CD14-positive monocyte (primary cell): ENCODE results near the gene PHF21B. TPM values are rescaled to one million over a fixed set of nuclear protein-coding genes. Genes with fewer than 3 reads are reported as not detected.
"Not testable (repeated sequence)": the region's sequence is repeated elsewhere in the genome, so short reads cannot be mapped to it uniquely, and the experiment has no call there.

Experiments used
- DNase-seq, 3 donors: peaks; one replicate each; pipeline ENCODE4 v3.0.0-alpha.2; 2011 to 2022
- H2AFZ ChIP-seq: 2 replicates; pipeline ENCODE4 v1.6.0; 2012; ENCODE audit warnings: mild to moderate bottlenecking, low read depth, low read length, inconsistent platforms; ENCODE audit not compliant: insufficient read depth, poor library complexity, severe bottlenecking
- H3K27ac ChIP-seq, 2 donors: 1 replicate in 1 of 2; 2 replicates in 1 of 2; pipeline ENCODE4 v1.5.1; 2012 to 2013; ENCODE audit warnings: low read length in 2 of 2, control low read depth in 1 of 2, inconsistent platforms in 1 of 2, low read depth in 1 of 2, mild to moderate bottlenecking in 1 of 2
- H3K27me3 ChIP-seq, 2 donors: one replicate each; pipeline versions ENCODE4 v1.6.0 to v1.6.1; 2011 to 2013; ENCODE audit warnings: low read length in 2 of 2; ENCODE audit not compliant: control insufficient read depth in 2 of 2, insufficient read depth in 2 of 2
- H3K36me3 ChIP-seq, 2 donors: replicated peaks in 1 of 2; 1 replicate in 1 of 2; 2 replicates in 1 of 2; pipeline versions ENCODE4 v1.5.1 to v1.6.1; 2012 to 2013; ENCODE audit warnings: low read length in 2 of 2, control low read depth in 1 of 2, inconsistent platforms in 1 of 2, mild to moderate bottlenecking in 1 of 2; ENCODE audit not compliant: insufficient read depth in 2 of 2, control insufficient read depth in 1 of 2
- H3K4me1 ChIP-seq, 2 donors: 1 replicate in 1 of 2; 2 replicates in 1 of 2; pipeline versions ENCODE4 v1.5.1 to v1.6.1; 2012 to 2013; ENCODE audit warnings: low read length in 2 of 2, control low read depth in 1 of 2, inconsistent platforms in 1 of 2, mild to moderate bottlenecking in 1 of 2, moderate library complexity in 1 of 2; ENCODE audit not compliant: insufficient read depth in 2 of 2, control insufficient read depth in 1 of 2
- H3K4me2 ChIP-seq: replicated peaks from 2 replicates; pipeline ENCODE3; 2012; ENCODE audit warnings: low read length, moderate library complexity, mild to moderate bottlenecking; ENCODE audit not compliant: poor library complexity, severe bottlenecking; ENCODE audit errors: extremely low read depth
- H3K4me3 ChIP-seq, 3 experiments: fragments of 200-600 bp in 1 of 3; sonication (generic) in 1 of 3; replicated peaks in 1 of 3; 1 replicate in 2 of 3; 2 replicates in 1 of 3; pipeline ENCODE4 v1.5.1; 2011 to 2013; ENCODE audit warnings: low read length in 3 of 3, mild to moderate bottlenecking in 3 of 3, control low read depth in 2 of 3, low read depth in 2 of 3, inconsistent platforms in 1 of 3, moderate library complexity in 1 of 3
- H3K79me2 ChIP-seq: 2 replicates; pipeline ENCODE4 v1.6.0; 2012; ENCODE audit warnings: mild to moderate bottlenecking, control low read depth, inconsistent platforms, low read length, moderate library complexity; ENCODE audit not compliant: insufficient read depth
- H3K9ac ChIP-seq: 2 replicates; pipeline ENCODE4 v1.6.0; 2017; ENCODE audit warnings: low read length, mild to moderate bottlenecking; ENCODE audit not compliant: insufficient read depth, poor library complexity, severe bottlenecking
- H3K9me3 ChIP-seq, 2 donors: replicated peaks in 1 of 2; 1 replicate in 1 of 2; 2 replicates in 1 of 2; pipeline versions ENCODE4 v1.5.1 to v1.6.1; 2012 to 2013; ENCODE audit warnings: low read length in 2 of 2, control low read depth in 1 of 2; ENCODE audit not compliant: control insufficient read depth in 1 of 2, insufficient read depth in 1 of 2
- H4K20me1 ChIP-seq: 2 replicates; pipeline ENCODE4 v1.6.0; 2012; ENCODE audit warnings: mild to moderate bottlenecking, low read length, control low read depth, moderate library complexity; ENCODE audit not compliant: insufficient read depth
- H3K27ac Mint-ChIP-seq, 7 donors: one replicate each; pipeline ENCODE4 v1.8.0; 2020; ENCODE audit warnings: mild to moderate bottlenecking in 7 of 7, mixed read lengths in 7 of 7, moderate library complexity in 6 of 7, inconsistent platforms in 2 of 7
- H3K27me3 Mint-ChIP-seq, 3 donors: one replicate each; pipeline ENCODE4 v1.8.0; 2021 to 2022; ENCODE audit warnings: low read depth in 3 of 3, mild to moderate bottlenecking in 3 of 3, mixed read lengths in 3 of 3, moderate library complexity in 3 of 3, inconsistent platforms in 1 of 3
- H3K36me3 Mint-ChIP-seq, 2 donors: one replicate each; pipeline ENCODE4 v1.8.0; 2020; ENCODE audit warnings: mixed read lengths in 2 of 2, inconsistent platforms in 1 of 2, mild to moderate bottlenecking in 1 of 2
- H3K4me1 Mint-ChIP-seq: one replicate; pipeline ENCODE4 v1.8.0; 2020; ENCODE audit warnings: mild to moderate bottlenecking, mixed read lengths
- H3K4me3 Mint-ChIP-seq, 2 donors: one replicate each; pipeline ENCODE4 v1.8.0; 2020; ENCODE audit warnings: mild to moderate bottlenecking in 2 of 2, mixed read lengths in 2 of 2, moderate library complexity in 1 of 2
- H3K9me3 Mint-ChIP-seq, 7 donors: one replicate each; pipeline ENCODE4 v1.8.0; 2020 to 2022; ENCODE audit warnings: mixed read lengths in 7 of 7, mild to moderate bottlenecking in 6 of 7, moderate library complexity in 6 of 7, inconsistent platforms in 2 of 7
- WGBS: methylation state at CpG from one replicate; pipeline ENCODE4 v1.1.5; 2013; ENCODE audit warnings: missing lambda C conversion rate; ENCODE audit not compliant: insufficient coverage; 5-methylcytosine and 5-hydroxymethylcytosine counted together
- intact Hi-C, 2 donors: fragments of 100-400 bp; cut with micrococcal nuclease; formaldehyde crosslinking; loops; one replicate each; pipeline versions ENCODE4 v1.15.0 to v1.15.1; 2023
- polyA plus RNA-seq, 3 donors: library from polyadenylated mRNA; depleted of rRNA in 1 of 3; unstranded in 2 of 3; stranded (reverse) in 1 of 3; fragments of 300-500 nt in 2 of 3; fragments of >200 nt in 1 of 3; fragmentation: Illumina TruSeq in 2 of 3; gene quantifications; 1 replicate in 2 of 3; 2 replicates in 1 of 3; pipeline ENCODE4 v1.2.3, GENCODE V29; 2012 to 2021
- TF ChIP-seq, protein P1 (sequence below): fragments of 200-600 bp; IDR thresholded peaks from one replicate; pipeline ENCODE4 v1.8.0; 2022; ENCODE audit warnings: antibody characterized with exemption, mild to moderate bottlenecking

PHF21B gene
- polyA plus RNA-seq, 3 donors: not detected

DNA sequence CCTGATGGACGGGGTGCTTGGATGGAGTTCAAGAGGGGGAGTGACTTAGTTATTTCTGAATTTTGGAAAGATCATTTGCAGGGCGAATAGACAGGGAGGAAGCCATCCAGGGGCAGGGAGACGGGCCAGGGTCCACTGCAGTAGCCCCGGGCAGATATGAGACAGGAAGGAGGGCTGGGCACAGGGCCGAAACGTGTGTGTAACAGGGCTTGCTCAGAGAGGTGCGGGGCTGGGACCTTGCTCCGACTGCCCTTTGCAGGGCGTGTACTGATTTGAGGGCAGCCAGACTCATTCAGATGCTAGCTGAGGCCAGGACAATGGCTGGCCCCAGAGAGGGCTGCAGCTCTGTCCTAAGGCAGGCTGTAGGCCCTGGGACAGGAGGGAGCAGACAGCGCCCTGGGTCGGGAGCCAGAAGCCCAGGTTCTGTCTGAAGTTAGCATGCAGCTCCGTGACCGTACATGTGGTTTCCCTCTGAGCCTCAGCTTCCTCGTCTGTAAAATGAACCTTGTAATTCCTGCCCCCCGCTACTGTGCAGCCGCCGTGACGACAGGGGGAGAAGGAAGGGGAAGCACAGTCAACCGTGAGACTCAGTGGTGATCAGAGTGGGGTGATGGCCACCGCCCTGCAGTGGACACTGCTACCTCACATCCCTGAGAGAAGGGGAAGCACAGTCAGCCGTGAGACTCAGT is 103.4 kb downstream of the PHF21B start:
- Histone ChIP-seq H3K4me2 (no peak overlapping the region), H3K27ac (no peak overlapping the region), H2AFZ (no peak overlapping the region), H3K9ac (no peak overlapping the region), H3K36me3 (no peaks in the 10 kb centered on the region), H3K4me1 (no peaks in the 10 kb centered on the region), H3K79me2 (no peaks in the 10 kb centered on the region), H3K9me3 (peaks cover 9 to 29% of the 10 kb centered on the region in 2 donors), H3K4me3 (no peak overlapping the region), H4K20me1 (no peaks in the 10 kb centered on the region), H3K27me3 (peaks cover 0 to 2% of the 10 kb centered on the region in 2 donors)
- intact Hi-C loops: no loop called here
- peaks cover 2 to 14% (median 9%) of the 10 kb centered on the region in 3 donors for H3K27me3 Mint-ChIP-seq
- H3K4me1 Mint-ChIP-seq: no peaks in the 10 kb centered on the region
- TF ChIP-seq, protein P1, sequence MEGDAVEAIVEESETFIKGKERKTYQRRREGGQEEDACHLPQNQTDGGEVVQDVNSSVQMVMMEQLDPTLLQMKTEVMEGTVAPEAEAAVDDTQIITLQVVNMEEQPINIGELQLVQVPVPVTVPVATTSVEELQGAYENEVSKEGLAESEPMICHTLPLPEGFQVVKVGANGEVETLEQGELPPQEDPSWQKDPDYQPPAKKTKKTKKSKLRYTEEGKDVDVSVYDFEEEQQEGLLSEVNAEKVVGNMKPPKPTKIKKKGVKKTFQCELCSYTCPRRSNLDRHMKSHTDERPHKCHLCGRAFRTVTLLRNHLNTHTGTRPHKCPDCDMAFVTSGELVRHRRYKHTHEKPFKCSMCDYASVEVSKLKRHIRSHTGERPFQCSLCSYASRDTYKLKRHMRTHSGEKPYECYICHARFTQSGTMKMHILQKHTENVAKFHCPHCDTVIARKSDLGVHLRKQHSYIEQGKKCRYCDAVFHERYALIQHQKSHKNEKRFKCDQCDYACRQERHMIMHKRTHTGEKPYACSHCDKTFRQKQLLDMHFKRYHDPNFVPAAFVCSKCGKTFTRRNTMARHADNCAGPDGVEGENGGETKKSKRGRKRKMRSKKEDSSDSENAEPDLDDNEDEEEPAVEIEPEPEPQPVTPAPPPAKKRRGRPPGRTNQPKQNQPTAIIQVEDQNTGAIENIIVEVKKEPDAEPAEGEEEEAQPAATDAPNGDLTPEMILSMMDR: no peak
- H3K9me3 Mint-ChIP-seq: peaks cover 18 to 32% (median 21%) of the 10 kb centered on the region in 7 donors
- no peak overlapping the region for H3K4me3 Mint-ChIP-seq
- DNase-seq: no peak
- 85% methylated on average over 19 of the region's 21 CpGs for WGBS
- H3K27ac Mint-ChIP-seq: no peak overlapping the region
- no peaks in the 10 kb centered on the region for H3K36me3 Mint-ChIP-seq

GRCh38 chr22:44904492-44905152 is 105.2 kb downstream of the PHF21B start:
- H3K4me3 ChIP-seq, H3K36me3 Mint-ChIP-seq, H3K4me3 Mint-ChIP-seq, H2AFZ ChIP-seq, H3K4me1 ChIP-seq, DNase-seq, H3K4me1 Mint-ChIP-seq, H4K20me1 ChIP-seq, intact Hi-C loops, H3K4me2 ChIP-seq, H3K36me3 ChIP-seq, H3K9ac ChIP-seq, H3K27ac ChIP-seq, H3K27ac Mint-ChIP-seq, H3K27me3 ChIP-seq, H3K79me2 ChIP-seq: not testable (repeated sequence)
- H3K9me3 Mint-ChIP-seq: peaks cover 23 to 39% (median 30%) of the 10 kb centered on the region in 7 donors
- H3K27me3 Mint-ChIP-seq: peaks cover 2 to 12% (median 9%) of the 10 kb centered on the region in 3 donors
- peaks cover 21 to 37% of the 10 kb centered on the region in 2 donors for H3K9me3 ChIP-seq
- WGBS: 0% methylated on average over 1 of the region's 5 CpGs

- not testable (repeated sequence) for H3K27ac Mint-ChIP-seq
Observed at GRCh38 chr22:44903164-44903563, 106.6 kb downstream of the PHF21B start.

More at GRCh38 chr22:44903164-44903563, 106.6 kb downstream of the PHF21B start:
- DNase-seq, H3K4me1 Mint-ChIP-seq, H2AFZ ChIP-seq, H3K36me3 ChIP-seq, H3K27ac ChIP-seq, H3K4me3 Mint-ChIP-seq, H3K4me3 ChIP-seq, intact Hi-C loops, H3K79me2 ChIP-seq, H3K9ac ChIP-seq, H3K27me3 ChIP-seq, H4K20me1 ChIP-seq, H3K4me1 ChIP-seq, H3K36me3 Mint-ChIP-seq, H3K4me2 ChIP-seq: not testable (repeated sequence)
- peaks cover 21 to 37% of the 10 kb centered on the region in 2 donors for H3K9me3 ChIP-seq
- peaks cover 23 to 39% (median 32%) of the 10 kb centered on the region in 7 donors for H3K9me3 Mint-ChIP-seq
- no CpG with 5 or more reads among the region's 2 CpGs for WGBS
- H3K27me3 Mint-ChIP-seq: peaks cover 5 to 11% (median 9%) of the 10 kb centered on the region in 3 donors
